Measurements from ENCODE around the gene PLA2G4D.

PLA2G4D gene

DNA sequence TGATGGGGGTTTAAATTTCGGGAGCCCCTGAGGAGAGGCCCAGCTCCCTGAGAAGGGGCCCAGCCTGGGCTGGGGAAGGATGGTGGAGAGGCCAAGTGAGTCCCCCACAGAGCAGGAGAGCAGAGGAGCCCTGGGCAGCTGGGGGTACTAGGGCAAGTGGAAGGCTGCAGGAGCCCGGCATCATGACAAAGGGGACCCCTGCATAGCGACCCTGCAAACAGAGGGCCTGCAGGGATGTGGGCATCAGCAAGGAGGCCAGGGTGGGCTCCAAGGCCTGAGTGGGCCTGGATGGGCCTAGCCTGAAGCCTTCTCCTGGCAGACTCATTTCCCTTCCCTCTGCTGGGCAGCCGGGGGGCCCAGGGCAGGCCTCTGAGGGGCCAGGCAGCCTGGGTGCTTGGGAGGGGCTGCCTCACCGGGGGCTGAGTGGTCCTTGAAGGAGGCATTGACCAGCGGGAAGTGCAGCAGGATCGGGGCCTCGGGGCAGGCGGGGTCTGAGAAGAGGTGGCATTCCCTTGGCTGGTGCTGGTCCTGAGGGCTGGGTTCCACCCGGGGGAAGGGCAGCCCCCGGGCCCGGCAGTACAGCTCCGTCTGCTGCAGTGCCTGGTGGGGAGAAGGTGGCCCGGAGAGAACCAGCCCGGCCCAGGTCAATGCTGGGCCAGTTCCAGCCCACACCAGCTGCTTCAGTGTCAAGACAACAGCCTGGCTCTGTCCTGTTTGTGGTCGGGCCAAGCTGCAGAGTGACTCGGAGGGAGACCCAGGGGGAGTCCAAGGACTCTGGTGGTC, 24.7 kb downstream of the PLA2G4D start:
- DNase-seq = no peak

DNA sequence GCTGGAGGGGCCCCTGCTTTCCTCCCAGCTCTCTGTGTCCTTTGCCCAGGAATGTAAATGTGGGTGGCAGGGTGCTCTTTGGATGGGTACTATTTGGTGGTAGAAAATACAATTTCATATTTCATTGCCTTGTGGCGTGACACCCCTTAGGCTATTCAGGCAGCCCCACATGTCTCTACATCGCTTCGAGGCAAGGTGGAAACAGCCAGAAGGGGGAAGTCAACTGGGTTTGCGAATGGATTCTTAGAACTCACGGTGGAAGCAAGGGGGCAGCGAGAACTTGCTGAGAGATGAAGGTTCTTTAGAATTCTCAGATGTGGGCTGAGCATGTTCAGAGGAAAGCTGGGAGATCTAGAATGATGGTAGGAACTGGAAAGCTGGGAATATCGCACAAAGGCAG, 25.3 kb downstream of the PLA2G4D start:
- no peak for DNase-seq

DNA sequence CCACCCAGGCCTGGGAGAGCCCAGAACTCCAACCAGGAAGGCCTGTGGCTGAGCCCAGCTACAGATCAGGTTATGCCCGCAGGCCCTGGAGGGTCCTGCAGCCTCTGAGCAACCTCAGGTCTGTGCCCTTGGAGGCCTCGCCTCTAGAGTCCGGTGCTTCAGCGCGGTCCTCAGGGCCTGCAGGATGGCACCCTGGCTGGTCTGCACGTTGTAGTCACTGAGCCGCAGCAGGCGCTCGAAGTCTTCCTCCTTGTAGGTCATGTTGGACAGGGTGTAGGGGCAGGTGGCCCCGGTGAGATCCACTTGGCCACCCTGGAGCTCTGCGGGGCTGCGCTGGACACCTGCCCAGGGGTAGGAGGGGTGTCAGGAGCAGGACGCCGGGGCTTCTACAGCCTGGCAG, 25.8 kb downstream of the PLA2G4D start:
- no peak for DNase-seq

DNA sequence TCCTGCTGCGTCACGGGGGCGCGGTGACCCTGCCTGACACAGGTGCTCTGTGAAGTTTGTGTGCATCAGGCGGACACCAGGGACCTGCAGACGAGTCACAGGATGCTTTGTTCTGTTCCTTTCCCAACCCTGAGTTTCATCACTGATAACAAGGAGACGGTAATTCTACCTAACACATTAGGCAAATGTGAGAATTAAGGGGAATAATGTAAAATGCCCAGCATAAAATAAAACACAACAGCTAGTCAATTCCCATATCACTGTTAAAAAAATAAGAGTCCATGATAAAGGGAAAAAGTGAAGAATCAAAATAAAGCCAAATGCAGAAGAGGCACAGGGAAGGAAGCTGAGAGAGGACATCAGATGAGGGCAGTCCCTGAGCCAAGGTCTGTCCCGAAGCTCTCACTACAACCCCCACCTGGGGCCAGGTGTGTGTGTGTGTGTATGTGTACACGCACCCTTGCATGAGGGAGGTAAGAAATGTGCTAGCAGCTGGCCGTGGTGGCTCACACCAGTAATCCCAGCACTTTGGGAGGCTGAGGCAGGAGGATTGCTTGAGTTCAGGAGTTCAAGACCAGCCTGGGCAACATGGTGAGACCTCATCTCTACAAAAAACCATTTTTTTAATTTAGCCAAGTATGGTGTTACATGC, 27.5 kb downstream of the PLA2G4D start:
- no peak for DNase-seq

DNA sequence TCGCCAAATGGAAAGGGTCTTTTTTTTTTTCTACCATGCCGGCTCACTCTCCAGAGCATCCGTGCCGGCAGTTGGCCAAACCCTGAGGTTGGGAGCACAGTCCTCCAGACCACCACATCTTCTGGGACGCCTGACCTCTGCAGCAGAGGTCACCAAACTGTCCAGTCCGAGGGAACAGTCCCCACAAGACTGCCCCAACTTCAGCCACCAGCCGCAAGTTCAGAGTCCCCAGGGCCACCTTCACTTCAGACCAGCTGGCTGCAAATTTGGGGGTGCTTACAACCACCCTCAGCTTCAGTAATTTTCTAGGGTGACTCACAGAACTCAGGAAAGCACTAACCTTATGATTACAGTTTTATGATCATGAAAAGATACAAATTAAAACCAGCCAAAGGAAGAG, 28.9 kb downstream of the PLA2G4D start:
- no peak for DNase-seq

DNA sequence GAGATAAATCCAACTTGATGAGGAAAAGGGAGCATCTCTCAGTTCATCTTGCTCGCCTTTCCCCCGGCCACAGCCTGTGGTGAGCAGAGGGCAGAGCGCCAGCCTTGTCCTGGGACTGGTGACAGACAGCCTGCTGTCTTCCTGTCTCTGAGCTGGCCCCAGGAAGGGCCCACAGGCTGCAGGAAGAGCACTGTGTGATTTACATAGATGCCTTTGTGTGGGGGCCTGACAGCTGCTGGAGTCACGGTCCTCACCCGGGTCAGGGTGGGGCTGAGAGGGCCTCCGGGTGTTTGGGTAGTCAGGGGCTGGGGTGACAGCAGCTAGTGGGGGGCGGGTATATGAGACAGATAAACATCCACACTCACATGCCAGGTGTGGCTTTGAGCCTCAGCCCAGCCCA, 29.3 kb downstream of the PLA2G4D start:
- DNase-seq = no peak

DNA sequence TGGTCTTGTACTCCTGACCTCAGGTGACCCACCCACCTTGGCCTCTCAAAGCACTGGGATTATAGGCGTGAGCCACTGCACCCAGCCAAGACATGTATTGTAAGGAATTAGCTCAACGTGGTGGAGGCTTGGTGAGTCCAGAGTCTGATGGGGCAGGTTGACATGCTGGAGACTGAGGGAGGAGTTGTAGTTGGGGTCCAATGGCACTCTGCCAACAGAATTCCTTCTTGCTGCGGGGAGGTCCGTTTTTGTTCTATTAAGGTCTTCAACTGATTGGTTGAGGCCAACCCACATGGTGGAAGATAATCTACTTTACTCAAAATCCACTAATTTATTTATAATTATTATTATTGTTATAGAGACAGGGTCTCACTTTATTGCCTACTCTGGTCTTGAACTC, 30.1 kb downstream of the PLA2G4D start:
- no peak for DNase-seq

DNA sequence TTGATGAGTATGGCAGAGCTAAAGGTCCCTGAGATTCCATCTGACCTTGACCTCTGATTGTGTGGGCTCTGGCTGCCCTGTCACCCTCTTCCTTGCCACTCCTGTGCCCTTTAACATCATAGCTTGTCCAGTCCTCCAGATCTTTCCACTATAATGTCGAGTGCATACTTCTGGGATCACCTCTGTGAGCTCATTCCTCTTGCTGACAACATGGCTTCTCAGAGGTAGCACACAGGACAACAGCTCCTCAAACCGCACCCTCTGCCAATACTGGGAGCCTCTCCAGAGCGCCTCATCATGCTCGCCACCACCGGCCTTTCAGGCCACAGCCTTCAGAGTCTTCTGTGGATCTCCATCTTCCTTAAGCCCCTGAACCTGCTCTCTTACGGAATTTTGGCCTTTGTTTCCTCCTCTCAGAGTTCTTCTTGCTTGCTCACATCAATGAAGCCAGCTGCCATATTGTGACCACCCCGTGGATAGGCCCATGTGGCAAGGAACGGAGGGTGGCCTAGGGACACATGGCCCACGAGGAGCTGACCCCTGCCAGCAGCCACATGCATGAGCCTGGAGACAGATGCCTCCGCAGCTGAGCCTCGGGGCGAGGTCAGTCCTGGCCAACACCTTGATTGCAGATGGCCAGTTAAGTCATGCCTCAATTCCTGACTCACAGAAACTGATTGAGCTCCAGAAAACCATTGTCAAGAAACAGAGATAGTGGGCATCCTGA, 31.1 kb downstream of the PLA2G4D start:
- no peak for DNase-seq

DNA sequence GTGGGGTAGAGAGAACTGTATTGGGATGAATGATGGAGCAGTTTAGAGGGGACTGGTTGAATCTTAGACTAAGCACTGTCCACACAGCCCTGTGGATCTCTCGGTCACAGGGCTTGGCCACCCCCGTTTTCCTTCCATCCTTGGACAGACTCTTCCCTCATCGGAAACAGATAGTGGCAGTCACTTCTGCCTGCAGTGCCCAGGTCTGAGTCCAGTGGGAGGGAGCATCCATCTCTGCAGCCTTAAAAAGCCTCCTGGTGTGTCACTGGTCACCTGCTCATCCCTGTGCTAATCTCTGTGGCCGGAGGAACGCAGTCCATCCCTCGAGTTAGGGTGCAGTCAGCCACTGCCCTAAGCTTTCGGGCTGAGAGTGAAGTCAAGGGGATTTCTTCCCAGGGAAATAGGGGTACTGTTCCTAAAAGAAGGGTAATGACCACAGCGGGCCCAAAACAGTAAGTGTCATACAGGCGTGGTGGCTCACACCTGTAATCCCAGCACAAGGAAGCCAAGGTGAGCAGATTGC, 32.0 kb downstream of the PLA2G4D start:
- DNase-seq = no peak

DNA sequence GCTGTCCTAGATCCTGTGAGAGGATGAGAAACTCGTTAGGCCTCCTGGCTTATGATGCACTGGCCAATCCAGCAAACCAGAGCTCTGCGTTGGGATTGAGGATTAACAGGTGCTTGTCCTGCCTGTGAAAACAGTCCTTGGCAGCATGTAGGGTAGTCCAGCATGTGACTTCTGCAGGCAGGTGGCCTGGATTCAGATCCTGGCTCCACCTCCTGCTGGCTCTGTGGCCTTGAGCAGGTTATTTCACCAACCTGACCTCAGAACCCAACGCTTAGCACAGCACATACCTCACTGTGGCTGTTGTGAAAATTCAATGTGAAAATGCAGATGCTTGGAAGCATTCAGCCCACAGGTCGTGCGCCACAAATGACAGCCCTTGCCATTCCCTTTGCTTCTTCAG, 33.6 kb downstream of the PLA2G4D start:
- DNase-seq = no peak

DNA sequence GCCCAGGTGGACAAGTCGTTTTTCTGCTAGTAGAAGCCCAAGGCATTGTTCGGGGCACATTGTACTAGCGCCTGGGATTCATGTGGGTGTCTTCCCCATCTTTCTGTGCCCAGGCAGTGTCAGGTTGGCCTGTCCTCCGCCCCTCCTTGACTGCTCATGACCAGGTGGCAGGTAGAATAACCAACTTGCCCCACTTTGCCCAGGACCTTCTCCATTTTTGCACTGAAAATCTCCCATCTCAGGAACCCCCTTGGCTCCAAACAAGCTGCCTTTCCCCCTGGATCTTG, 33.9 kb downstream of the PLA2G4D start:
- no peak for DNase-seq

DNA sequence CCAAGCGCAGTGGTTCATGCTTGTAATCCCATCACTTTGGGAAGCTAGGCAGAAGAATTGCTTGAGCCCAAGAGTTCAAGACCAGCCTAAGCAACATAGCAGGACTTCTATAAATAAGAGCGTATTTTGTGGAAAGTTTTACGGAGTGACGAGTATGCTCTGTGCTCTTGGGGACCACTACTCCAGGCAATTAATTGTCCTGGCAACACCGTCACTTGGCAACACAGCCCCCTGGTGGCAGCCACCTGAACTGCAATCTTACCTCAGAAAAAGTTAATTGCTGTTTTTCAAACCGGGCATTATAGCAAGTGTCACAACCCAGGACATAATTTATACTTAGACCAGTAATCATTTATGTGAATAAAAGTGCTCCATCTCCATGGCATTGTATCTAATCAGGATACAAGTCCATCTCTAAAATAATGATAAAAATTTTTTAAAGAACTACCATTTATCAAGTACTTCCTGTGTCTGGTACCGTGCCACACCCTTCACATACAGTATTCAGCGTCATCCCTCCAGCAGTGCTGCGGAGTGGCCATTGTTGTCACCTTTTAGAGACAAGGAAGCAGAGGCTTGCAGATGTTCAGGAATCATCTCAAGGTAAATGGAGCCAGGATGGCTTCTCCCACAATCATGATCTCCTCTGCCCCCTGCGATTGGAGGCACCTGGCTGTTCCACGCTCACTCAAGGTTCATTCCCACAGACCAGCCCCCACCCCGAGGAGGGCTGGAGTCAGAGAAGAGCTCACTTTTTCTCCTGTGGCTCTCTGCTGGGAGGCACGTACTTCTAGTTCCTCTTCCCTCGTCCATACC, 34.5 kb downstream of the PLA2G4D start:
- DNase-seq = peak; percentile 70

DNA sequence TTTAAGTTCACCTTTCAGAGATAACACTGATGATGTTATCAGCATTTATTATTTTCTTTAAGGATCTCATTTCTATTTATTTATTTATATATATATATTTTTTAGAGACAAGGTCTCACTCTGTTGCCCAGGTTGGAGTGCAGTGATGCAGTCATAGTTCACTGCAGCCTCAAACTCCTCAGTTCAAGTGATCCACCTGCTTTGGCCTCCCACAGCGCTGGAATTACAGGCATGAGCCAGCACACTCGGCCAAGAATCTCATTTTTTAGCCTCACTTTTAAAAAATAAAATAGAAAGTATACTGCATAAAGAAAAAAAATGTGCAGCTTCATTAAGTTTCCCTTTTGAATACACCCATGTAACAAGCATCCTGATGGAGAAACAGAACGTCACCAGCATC, 35.6 kb downstream of the PLA2G4D start:
- DNase-seq = no peak

DNA sequence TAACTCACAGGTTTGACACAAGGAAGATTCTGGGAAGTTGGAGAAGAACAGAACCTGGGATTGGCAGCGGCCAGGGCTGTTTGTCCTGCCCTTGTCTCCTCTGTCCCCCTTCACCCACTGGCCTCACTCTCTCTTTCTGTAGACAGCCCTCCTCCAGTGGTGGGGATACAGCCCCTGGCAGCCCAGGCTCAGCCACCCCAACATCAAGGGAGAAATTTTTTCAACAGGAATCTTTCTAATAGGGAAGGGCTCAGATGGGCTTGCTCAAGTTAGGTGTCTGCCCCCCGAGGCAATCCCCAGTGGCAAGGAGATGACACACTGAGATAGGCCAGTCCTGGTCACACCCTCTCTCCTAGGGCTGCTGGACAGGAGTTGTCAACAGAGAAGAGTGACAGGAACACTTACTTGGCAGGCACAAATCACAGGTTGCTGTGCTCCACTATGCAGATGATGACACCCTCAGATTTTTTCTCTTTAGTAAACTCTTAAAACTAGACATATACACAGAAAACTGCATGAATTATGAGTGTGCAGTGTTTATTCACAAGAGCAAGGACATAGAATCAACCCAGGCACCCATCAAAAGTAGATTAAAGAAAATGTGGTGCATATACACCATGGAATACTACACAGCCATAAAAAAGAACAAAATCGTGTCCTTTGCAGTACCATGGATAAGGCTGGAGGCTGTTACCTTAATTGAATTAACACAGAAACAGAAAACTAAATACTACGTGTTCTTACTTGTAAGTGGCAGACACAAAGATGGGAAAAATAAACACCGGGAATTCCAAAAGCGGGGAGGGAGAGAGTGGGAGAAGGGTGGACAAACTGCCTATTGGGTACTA, 36.3 kb downstream of the PLA2G4D start:
- no peak for DNase-seq

DNA sequence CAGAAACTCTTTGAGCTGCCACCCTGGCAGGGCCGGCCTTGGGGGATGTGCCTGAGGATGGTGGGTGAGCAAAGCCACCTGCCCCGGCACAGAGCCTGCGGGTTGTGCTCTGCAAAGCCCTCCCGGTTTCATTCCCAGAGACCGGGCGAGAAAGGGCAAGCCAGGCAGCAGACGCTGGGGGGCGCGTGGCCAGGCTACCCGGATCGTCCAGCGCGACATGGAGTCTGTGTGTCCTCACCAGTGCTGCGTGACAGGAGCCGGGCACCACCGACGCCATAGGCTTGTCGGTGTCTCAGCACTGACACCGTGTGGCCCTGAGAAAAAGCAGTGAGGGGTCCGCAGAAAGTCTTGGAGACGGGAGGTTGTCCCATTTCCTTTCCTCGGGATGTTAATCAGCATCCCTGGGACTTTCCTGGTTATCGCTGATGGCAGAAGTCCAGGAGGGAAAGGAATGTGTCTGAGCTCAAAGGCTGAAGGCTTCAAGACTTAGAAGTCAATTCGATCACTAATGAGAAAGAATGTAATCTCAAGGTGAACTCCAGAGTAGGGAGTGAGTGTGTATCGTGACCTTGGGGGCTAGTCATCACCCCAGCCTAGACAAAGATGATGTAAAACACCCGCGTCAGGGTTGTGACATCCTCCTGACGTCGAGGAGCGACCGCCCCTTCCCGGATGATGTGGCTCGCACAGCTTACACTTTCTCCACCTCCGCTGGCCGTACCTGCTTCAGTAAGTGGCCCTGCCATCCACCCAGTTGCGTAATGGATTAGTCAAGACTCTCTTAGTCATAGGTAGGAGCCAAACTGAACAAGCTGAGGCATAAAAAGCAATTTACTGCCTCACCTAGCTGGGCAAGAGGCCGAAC, 37.2 kb downstream of the PLA2G4D start:
- DNase-seq = no peak

DNA sequence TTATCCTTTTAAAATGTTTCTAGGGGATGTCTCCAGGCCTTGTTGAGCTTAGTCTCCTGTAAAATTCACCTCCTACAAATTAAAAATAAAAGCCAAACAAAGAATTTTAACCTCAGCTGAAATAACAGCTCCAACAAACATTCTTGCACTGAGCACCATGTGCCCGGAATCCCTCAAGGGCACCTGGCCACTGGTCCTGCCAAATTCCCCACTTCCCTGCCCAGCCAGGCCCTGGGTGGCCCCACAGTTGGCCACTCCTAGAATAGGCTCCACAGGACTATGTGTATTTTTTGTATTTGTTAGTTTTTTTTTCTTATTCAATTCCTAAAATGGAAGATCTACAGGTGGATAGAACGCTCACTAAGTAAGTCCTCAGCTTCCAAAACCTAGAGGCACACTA, 40.4 kb downstream of the PLA2G4D start:
- no peak for DNase-seq

DNA sequence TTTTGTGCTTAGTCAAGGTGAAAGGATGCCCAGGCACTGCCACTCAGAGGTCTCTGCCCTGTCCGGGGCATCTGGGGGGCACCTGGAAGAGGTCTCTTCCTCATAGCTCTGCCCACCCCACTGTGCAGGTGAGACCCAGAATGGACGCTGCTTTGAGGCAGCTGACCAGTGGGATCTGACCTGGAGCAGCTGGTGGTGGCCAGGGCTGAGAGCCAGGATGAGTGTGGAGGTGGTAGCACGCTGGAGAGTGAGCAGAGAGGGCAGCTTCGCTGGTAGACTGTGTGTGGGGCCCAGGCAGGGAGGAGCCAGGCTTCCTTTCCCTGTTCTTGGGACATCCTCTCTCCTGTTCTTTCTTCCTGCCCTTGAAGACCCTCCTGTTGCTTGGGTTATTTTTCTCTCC, 41.4 kb downstream of the PLA2G4D start:
- DNase-seq = no peak

DNA sequence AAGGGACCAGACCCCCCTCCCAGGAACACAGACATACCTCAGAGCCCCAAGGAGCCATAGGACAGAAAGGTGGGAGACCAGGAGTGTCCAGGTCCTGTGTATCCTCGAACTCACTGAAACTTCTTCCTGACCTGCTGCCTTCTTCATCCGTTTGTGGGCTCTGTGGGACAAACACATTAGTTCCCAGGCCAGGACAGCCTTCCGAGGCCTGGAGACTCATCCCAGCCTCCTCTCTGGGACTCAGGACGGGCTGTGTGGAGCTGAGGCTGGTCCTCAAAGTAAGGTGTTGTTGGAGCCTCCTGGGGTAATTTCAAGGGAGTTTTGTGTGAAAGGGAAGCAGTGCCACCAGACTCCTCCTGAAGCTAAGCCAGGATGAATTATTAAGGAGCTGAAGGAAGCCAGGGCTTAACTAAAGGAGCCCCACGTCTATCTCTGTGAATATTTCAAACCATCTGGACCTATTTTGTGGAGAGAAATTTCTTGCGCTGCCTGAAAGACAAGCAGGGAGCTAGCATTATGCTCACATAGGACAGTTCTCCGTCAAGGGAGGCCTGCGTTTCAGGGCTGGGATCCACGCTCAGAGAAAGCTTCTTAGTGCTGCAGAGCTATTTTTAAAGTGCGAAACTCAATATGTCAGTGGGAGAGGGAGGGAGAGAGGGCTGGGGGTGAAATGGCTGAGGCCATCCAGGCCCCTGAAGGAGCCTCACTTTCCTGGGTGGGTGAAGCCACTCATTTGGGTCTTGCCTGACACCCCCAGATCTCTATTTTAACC, 43.7 kb downstream of the PLA2G4D start:
- no peak for DNase-seq

DNA sequence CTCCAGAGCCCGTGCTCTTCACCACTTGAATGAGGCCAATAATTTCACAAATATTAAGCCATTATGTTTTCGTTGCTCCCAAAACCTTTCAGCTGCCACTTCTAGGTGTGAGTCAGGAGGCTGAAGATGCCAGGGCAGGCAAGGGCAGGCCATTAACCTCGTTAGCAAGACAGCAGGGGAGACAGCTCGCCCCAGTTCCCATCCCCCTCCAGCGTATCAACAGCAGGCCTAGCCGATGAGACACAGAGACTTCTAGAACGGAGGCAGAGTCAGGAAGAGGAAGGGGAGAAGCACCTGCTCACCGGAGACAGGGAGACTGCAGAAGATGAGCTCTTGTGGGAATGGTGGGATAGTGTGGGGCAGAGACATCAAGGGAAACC, 45.6 kb downstream of the PLA2G4D start:
- DNase-seq = no peak

DNA sequence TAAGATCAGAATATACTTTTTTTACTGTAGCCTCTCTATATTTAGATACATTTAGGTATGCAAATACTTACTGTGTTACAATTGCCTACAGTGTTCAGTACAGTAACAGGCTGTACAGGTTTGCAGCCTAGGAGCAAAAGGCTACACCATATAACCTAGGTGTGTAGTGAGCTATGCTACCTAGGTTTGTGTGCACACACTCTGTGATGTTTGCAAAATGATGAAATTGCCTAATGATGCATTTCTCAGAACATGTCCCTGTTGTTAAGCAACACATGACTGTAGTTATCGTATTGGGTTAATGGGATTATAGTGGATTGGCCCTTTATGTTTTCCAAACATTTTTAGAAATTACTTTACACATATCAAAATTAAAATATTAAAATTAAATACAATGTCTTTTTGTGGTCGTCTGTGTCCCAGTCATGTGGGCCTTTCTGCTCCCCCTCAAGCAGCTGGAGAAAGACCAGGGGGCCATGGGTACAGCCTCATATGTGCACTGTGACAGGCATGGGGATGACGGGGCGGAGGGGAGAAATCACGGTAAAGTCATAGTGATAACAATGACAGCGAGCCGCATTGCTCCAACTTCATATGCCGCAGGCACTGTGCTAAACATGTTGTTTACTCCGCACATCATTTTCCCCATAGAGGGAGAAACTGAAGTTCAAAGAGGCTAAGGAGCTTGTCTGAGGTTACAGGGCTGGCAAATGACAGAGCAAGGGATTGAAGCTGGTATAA, 46.1 kb downstream of the PLA2G4D start:
- DNase-seq = no peak
